GM18519 (cell line): Measurements from ENCODE around the gene CDK19.
"Not testable (repeated sequence)": the region's sequence is repeated elsewhere in the genome, so short reads cannot be mapped to it uniquely, and the experiment has no call there.

ENCODE experiments used
- ATAC-seq: cut with Tn5 transposase; IDR thresholded peaks from one replicate; pipeline ENCODE4 v1.9.1; 2021; ENCODE audit warnings: mild to moderate bottlenecking, moderate library complexity; ENCODE audit not compliant: unreplicated experiment, low FRiP score

CDK19 gene

DNA sequence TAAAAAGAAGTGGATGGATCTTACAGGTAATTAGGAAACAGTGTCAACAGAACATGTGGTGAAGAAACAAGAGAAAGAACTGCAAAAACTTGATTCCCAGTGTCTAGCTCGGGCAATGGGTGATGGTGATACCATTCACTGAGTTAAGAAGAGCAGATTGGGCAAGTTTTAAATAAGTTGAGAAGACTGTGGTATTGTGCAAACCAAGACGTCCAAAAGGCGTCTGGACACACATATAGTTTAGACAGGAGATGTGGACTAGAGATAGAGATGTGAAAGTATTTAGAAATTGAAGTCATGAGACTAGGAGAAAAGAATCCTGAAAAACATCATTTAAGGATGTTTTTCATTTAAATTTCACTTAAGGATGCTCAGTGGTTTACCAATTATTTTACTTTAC is 53.9 kb downstream of the CDK19 start:
- ATAC-seq, result no peak

DNA sequence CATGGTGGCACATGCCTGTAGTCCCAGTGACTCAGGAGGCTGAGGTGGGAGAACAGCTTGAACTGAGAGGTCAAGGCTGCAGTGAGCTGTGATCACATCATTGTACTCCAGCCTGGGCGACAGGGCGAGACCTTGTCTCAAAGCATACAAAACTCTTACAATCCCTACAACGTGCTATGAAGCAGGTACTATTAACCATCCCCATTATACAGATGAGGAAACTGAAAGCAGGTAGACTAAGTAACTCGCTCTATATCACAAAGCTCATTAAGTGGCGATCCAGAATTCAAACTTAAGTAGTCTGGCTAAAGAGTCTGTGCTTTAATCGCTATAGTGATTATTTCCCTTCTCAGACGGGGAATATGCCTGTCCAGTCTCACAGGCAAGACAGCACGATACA is 54.7 kb downstream of the CDK19 start:
- ATAC-seq, result no peak

DNA sequence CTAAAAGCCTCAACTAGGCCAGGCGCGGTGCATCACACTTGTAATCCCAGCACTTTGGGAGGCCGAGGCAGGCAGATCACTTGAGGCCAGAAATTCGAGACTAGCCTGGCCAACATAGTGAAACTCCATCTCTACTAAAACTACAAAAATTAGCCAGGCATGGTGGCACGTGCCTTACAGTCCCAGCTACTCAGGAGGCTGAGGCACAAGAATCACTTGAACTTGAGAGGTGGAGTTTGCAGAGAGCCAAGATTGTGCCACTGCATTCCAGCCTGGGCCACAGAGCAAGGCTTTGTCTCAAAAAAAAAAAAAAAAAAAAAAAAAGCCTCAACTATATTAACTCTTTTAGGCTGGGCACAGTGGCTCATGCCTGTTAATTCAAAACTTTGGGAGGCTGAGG is 55.2 kb downstream of the CDK19 start:
- ATAC-seq, result not testable (repeated sequence)

DNA sequence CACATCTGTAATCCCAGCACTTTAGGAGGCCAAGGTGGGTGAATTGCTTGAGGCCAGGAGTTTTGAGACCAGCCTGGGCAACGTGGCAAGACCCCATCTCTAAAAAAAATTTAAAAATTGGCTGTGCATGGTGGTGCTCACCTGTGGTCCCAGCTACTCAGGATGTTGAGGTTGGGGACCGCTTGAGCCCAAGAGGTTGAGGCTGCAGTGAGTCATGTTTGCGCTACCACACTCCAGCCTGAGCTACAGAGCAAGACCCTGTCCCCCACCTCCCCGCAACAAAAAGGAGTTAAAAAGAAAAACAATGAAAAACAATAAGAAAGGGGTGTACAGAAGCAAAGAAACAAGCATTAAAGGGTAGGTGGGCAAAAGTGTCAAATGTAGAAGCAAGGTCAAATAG is 57.3 kb downstream of the CDK19 start:
- ATAC-seq, result no peak

DNA sequence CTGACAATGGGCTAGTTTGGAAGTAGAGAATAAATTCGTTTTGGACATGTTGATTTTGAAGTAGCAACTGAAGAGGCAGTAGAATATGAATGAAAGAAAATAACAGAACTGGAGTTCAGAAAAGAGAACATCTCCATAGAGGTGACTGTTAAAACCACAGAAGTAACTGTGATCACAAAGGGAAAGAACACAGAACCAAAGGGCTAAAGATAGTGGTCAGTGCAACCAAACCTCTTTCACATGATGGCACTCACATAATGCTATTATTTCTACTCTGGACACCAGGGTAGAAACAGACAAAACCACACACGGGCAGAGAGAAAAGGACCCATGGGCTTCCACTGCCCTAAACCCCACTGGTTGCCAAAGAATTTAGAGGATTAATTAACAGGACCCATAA is 58.5 kb downstream of the CDK19 start:
- no peak for ATAC-seq

DNA sequence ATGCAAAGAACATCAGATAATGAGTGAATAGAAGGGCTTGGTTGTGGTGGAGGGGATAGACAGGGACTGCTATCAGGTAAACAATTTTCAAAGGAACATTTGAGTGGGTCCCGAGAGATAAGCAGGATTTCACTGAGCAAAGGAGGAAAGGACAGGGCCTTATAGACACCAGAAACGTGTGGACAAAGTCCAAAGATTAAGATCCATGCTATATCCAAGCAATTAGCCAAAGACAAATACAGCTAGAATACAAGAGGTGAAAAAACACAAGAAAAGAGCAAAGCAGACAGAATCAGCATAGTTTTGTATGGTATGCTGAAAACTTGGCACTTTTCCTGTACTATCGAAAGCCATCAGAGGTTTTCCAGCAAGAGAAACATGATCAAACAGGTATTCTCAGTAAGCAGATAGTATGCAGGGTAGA is 59.8 kb downstream of the CDK19 start:
- ATAC-seq, result no peak

DNA sequence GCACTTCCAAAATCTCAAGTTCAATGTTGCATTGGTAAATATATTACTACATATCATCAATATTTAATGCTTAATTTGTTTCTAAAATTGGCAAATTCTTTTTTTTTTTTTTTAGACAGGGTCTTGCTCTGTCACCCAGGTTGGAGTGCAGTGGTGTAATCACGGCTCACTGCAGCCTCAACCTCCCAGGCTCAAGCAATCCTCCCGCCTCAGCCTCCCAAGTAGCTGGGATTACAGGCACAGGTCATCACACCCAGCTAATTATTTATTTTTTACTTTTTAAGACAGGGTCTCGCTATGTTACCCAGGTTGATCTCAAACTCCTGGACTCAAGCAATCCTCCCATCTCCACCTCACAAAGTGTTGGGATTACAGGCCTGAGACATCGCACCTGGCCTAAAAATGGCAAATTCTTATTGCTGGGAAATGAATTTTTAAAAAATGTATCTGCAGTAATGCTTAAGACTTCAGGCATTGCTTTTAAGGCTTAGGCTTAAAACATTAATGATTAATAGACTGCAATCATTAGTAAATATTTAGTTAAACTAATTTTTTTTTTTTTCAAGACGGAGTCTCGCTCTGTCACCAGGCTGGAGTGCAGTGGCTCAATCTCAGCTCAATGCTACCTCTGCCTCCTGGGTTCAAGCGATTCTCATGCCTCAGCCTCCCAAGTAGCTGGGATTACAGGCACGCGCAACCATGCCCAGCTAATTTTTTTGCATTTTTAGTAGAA is 61.2 kb downstream of the CDK19 start:
- ATAC-seq, result not testable (repeated sequence)

DNA sequence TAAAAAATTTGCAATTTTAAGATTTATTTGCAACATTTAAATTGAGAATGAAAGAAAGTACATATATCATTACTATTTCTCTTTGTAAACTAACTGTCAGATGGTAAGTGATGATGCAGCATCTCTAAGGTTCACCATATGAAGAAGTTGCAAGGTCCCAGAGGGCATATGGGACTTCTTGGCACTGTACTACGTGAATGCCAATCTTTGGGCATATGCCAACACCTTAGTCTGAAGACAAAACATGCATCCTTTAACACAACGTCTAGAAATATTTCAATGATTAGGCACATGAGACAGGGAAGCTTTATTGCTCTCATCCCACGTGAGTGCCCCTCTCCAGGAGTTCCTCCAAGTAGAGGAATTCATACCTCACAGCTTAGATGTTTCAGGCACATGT is 66.8 kb downstream of the CDK19 start:
- no peak for ATAC-seq

DNA sequence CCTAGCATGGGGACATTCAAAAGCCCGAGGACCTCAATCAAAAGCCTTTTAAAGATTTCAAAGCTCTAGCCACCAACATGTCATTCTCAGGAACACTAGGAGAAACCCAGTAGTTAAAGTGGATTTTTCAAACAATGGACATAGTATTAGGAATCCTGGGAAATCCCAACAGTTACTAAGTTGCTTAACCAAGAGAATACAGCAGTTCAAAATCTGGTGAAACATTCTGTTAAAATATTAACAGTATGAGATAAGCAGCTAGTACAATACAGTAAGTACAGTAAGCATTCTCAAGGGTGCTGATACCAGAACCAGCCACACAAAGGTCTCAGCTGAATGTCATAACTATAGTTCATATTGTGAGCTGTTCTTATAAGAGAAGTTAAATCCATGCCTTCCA is 68.6 kb downstream of the CDK19 start:
- ATAC-seq, result no peak

DNA sequence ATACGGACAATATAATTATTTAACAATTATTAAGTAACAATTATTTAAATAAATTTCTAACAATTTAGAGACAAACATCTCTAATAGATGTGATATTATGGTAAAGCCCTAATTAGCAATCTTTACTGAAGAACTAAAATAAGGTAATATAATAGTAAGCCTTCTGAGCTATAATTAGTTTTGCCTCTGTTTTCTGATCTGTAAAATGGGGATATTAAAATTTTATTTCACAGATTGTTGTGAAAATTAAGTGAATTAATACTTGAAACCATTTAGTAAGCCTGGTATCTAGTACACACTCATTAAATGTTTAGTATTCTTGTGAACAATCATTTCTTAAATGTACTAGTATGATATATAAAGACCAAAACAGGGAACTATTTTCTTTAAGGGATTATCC is 70.3 kb downstream of the CDK19 start:
- ATAC-seq, result no peak

DNA sequence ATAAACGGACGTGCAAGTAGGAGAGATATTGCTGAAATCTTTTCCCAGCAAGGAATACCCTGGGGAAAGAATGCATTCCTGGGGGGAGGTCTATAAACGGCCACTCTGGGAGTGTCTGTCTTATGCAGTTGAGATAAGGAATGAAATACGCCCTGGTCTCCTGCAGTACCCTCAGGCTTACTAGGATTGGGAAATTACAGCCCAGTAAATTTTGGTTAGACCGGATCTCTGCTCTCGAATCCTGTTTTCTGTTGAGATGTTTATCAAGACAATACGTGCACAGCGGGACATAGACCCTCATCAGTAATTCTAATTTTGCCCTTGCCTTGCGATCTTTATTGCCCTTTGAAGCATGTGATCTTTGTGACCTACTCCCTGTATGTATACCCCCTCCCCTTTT is 72.7 kb downstream of the CDK19 start:
- not testable (repeated sequence) for ATAC-seq

DNA sequence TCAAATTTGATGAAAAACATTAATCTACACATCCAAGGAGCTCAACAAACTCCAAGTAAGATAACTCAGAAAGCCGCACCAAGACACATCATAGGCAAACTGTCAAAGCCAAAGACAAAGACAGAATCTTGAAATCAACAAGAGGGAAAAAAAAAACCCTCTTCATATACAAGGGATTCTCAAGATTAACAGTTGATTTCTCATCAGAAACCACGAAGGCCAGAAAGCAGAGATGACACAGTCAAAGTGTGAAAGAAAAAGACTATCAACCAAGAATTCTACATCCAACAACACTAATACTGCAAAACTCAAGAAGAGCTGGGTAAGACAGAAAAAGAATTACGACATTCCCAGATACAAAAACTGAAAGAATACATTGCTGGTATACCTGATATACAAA is 73.8 kb downstream of the CDK19 start:
- no peak for ATAC-seq

DNA sequence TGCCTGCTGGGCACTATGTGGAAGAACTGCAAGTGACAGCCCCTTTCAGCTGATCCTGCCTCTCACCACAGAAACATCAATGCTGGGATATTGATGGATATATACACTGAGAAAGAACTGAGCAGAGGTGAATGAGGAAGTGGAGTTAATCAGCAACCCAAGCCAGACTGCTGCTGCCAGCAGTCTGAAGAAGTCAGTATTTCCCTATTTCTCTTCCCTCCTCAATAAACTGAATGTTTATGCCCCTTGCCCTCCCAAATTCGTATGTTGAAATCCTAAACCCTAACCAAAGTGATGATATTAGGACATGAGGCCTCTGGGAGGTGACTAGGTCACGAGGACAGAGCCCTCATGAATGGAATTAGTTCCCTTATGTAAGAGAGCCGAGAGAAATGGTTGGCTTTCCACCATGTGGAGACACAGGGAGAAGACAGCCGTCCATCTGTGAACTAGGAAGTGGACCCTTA is 76.3 kb downstream of the CDK19 start:
- ATAC-seq, result no peak

DNA sequence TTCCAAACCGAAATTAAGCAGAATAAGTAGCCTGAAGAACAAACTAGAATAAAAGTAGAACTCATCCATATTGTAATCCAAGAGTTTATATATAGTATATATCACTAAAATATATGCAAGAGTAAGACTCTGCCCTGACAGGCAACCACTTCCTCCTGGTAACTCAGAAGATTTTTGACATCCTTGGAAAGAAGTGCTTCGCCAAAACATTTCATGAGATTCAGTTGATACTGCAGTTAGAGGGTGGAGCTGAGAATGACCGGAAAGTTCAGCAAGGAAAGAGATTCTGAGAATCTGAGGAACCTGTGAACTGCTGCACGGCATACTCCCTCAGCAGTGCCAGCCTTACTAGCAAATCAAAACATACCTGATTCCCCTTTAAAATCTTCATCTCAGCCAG is 79.6 kb downstream of the CDK19 start:
- ATAC-seq, result no peak

DNA sequence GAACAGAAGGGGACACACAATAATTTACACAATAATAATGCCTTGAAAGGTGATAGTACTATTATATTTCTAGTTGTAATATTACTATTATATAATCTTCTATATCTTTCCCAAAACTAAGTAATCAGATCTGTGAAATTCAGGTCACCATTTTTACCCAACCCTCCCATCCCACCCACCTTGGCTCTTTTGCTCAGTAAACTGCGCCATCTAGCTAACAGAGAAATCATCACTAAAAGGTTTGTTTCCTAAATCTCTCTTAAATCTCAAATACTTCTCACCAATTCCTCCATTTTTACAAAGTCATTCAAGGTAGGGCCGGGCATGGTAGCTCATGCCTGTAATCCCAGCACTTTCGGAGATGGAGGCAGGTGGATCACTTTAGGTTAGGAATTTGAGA is 83.4 kb downstream of the CDK19 start:
- ATAC-seq, result no peak

DNA sequence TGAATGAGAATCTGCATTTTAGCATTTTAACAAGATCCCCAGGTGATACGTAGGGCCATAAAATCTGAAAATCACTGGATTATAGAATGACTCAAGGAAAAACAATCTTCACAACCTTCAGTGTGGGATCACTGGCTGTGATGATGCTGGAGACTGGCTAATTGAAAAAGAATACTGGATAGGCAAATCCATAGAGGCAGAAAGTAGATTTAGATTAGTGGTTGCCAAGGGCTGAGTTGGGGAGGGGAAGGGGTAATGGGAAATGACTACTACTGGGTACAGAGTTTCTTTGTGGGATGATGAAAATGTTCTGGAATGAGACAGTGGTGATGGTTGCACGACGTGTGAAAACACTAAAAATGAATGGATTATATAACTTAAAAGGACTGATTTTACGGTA is 84.1 kb downstream of the CDK19 start:
- no peak for ATAC-seq

DNA sequence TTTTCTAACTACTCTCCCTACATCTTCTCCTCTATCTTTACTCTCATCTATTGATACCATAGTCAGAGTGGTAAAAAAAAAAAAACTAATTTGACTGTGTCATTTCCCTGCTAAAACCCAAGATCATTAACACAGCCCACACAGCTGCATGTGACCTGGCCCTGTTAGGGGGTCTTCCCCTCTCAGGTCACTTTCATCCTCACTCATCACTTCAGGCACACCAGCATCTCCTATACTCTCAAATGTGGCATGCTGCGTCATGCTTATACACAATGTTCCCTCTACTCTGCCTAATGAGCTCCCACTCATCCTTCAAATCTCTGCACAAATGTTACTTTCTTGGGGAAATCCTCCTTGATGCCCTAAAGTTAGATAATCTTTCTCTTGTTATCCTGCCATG is 86.8 kb downstream of the CDK19 start:
- peak; percentile 87 for ATAC-seq

DNA sequence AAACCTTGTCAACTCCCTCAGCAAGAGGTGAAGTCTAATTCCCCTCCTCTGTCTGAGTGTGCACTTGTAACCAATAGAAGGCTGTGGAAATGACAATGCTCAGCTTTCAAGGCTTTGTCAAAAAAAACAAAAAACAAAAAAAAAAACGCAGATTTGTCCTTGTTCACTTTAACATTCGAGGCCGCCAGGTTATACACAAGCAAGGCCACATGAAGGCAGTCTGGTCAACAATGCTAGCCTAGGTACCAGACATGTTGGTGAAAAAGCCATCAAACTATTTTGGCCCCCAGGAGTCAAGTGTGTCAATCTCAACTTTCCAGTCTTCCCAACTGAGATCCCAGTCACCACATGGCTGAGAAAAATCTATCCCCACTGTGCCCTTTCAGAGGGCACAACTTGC is 92.3 kb downstream of the CDK19 start:
- ATAC-seq, result no peak

DNA sequence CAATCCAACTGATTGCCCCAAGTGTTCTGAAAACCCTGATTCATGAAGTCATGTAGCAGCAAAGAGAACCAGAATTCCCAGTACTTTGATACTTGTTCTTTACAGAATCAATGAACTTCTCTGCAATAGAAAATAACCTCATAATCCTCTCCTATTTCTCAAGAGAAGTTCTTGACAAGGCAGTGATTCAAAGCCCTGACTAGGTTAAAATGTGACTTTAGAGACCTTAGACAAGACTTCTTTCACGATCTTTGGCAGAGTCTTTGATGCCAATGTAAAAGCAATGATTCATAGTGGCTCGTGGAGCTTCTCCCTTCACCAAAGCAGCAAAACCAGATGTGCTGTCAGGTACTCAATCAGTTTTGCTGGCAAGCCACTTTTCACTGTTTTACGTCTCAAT is 95.2 kb downstream of the CDK19 start:
- ATAC-seq, result no peak

DNA sequence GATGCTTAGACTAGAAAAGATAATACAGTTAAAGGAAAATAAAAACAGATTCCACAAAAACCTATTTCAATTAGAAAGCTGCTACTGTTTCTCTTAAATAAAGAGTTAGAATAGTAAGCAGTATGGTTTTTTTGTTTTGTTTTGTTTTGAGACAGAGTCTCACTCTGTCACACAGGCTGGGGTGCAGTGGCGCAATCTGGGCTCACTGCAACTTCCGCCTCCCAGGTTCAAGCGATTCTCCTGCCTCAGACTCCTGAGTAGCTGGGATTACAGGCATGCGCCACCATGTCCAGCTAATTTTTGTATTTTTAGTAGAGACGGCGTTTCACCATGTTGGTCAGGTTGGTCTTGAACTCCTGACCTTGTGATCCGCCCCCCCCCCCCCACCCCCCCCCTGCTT is 95.7 kb downstream of the CDK19 start:
- not testable (repeated sequence) for ATAC-seq

DNA sequence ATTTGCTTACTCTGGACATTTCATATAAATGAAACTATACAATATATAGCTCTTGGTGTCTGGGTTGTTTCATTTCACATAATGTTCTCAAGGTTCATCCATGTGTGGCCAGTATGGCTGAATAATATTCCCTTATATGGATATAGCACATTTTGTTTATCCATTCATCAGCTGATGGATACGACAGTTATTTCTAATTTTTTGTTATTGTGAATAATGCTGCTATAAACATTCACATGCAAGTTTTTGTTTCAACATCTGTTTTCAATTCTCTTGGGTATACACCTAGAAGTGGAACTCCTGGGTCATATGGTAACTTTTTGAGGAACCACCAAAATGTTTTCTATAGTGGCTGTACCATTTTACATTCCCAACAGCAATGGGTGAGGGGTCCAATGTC is 101.1 kb downstream of the CDK19 start:
- no peak for ATAC-seq

DNA sequence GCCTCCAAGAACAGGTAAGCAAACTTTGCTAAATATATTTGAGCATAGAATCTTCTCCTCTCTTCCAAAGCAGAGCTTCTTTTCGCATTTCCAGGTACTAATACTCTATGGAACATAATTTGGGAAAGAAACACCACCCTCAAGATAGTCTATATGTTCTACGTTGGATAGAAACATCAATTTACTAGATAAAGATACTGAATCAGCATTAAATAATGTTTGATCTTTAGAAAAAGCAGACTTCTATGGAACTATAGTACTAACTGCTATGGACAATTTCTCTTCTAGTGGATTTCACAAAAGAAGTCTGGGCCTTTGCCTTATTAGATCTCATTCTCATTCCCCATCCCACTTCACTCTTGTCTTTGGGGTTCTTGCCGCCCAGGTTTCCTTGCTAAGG is 103.0 kb downstream of the CDK19 start:
- no peak for ATAC-seq

DNA sequence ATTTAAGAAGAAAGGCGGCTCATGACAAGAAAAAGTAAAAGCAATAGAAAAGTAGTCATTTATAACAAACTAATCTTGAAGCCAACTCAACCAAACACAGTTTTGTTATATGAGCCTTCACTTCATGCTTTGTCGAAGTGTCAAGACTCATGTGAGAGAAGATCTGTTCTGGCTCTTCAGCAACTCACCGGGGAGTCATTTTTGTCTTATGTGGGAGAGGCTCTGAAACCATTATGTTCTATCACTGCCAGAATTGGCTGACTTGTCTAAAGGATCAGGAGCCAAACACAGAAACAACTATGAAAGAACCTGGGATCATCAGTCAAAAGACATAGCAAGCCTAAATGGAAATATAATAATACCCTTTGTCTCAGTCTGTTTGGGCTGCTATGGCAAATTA is 105.2 kb downstream of the CDK19 start:
- ATAC-seq, result no peak
